Coronary artery (tissue), 2 donors: ENCODE results near the gene DGUOK.

Source experiments
- DNase-seq: peaks from one replicate; pipeline ENCODE4 v3.0.0-alpha.2; 2017; ENCODE audit warnings: low spot score
- H3K27ac ChIP-seq, 2 donors: fragments of 200-600 bp; sonication (generic); one replicate each; pipeline ENCODE4 v1.5.1; 2016 to 2019
- H3K4me3 ChIP-seq: fragments of 200-600 bp; sonication (generic); 2 replicates; pipeline ENCODE4 v1.5.1; 2016; ENCODE audit warnings: mild to moderate bottlenecking, moderate library complexity
- CTCF ChIP-seq: fragments of 200-600 bp; sonication (generic); IDR thresholded peaks from one replicate; pipeline ENCODE4 v1.5.1; 2019; ENCODE audit warnings: antibody characterized with exemption

Gene DGUOK

GRCh38 chr2:74007711-74008110 lies 81.0 kb downstream of the DGUOK start:
- no peak for TF ChIP-seq CTCF
- DNase-seq: no peak
- no peak overlapping the region for H3K27ac ChIP-seq
- H3K4me3 ChIP-seq: no peak overlapping the region
